Lower leg skin (tissue), 3 donors: ENCODE results near the gene DPYD.

ENCODE experiments used
- CTCF ChIP-seq, 3 donors: fragments of 450-650 bp; IDR thresholded peaks; one replicate each; pipeline ENCODE4 v1.5.1; 2016; ENCODE audit warnings: antibody characterized with exemption in 3 of 3, mild to moderate bottlenecking in 3 of 3, moderate library complexity in 2 of 3
- POLR2A ChIP-seq, 2 donors: fragments of 450-650 bp; IDR thresholded peaks; one replicate each; pipeline ENCODE4 v1.6.1; 2016 to 2017; ENCODE audit warnings: antibody characterized with exemption in 2 of 2, mild to moderate bottlenecking in 1 of 2, moderate library complexity in 1 of 2

GRCh38 chr1:97041026-97041425 lies 879.8 kb downstream of the DPYD start:
- TF ChIP-seq POLR2A (IDR thresholded peaks at IDR 0.05) (no peak), CTCF (IDR thresholded peaks at IDR 0.05) (no peak)
